HL-60/S4 (cell line): ENCODE data around the gene DNAJC11.

Experiments used
- in situ Hi-C: fragments of 300-500 bp; cut with MboI; formaldehyde crosslinking; loops from 2 replicates; pipeline ENCODE4 v1.14.3; 2022; ENCODE audit warnings: low sequenced_read_pairs

Gene DNAJC11

GRCh38 chr1:6627031-6627430 lies 74.6 kb downstream of the DNAJC11 start:
- in situ Hi-C loops: no loop called here

DNA sequence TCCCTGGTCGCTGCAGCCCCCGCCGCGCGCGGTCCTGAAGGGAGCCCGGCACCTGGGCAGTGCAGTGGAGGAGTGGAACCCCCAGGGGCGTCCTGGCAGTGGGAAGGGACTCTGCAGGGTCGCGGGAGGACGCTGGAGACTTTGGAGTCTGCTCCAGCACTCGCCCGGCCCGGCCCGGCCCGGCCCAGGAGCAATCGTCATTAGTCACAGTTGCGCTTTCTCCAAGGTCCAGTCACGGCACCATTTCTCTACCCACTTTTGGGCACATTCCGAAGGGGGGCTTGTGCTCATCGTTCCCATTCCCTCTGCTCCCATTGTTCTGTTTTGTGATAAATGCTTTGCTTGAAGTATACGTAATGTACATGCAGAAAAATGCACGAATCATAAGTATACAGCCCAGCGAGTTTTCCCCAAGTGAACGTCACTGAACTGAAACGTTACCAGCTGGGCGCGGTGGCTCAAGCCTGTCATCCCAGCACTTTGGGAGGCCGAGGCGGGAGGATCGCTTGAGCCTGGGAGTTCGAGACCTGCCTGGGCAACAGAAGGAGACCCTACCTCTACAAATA lies 75.9 kb downstream of the DNAJC11 start:
- in situ Hi-C loops: no loop called here

DNA sequence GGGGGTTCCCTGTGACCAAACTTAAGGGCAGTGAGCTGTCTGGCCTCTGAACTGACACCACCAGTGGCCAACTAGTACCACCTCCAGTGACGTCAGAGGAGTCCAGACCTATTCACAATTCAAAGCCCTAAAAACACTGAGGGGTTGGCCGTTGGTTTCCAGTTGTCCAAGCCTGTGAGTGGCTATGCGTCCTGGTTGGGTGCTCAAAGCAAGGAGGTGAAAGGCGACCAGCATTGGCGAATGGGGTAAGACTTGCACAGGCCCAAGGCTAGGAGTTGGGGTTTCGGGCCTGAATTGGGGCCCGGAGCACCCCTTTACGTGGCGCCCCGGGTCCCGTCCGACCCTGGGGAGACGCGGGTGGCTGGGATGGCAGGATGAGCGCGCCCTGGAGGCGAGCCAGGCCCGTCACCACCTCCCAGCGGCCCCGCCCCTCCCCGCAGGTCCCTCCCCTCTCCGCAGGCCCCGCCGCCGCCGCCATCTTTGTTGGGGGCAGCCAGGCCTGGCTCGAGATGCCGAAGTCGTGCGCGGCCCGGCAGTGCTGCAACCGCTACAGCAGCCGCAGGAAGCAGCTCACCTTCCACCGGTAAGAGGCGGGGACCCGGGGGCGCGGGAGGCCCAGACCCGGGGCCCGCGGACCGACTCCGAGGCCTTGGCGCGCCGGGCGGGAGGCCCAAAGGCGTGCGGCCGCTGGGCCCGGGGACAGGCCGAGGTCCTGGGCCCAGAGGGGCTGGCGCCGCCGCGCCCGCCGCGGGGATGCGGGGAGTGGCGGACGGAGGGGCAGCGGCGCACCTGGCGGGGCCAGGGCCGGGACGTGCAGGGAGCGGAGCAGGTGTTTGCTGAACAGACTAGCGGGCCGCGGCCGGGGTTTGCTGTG lies 76.7 kb downstream of the DNAJC11 start, which contains the start of gene THAP3:
TSS of gene THAP3 (plus strand) at position 159 of the 874 bp plus-strand sequence. CDS start at position 510, 351 bp downstream.
- in situ Hi-C loops: no loop called here

DNA sequence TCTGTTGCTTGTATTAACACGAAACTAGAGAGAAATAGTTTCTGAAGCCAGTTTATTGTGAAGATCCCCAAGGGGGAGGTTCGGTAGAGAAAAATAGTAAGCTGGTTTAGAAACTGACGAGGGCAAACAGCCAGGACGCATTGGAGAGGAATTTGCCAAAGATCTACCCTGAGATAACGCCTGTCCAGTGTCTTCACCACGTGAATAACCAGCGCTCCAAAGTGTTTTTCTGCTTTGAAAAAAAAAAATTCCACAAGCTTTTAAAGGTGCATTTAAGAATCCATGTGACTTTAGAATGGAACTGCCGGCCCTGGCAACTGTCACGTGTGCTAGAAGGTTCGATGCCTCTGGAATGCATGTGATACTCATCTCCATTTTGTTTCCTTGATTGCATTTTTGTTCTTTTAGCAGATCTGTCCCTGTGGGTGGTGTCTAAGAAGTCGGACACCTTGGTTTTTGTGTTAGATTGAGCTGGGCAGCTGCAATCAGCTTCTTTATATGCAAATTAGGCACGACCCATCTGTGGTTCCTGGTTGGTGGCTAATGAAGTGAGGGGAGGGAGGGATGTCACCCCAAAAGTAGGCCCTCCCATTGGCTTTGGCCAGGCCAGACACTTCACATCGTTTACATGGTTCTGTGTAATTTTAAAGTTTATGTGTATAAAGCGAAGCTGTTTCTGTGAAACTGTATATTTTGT lies 78.2 kb downstream of the DNAJC11 start:
- in situ Hi-C loops: no loop called here

DNA sequence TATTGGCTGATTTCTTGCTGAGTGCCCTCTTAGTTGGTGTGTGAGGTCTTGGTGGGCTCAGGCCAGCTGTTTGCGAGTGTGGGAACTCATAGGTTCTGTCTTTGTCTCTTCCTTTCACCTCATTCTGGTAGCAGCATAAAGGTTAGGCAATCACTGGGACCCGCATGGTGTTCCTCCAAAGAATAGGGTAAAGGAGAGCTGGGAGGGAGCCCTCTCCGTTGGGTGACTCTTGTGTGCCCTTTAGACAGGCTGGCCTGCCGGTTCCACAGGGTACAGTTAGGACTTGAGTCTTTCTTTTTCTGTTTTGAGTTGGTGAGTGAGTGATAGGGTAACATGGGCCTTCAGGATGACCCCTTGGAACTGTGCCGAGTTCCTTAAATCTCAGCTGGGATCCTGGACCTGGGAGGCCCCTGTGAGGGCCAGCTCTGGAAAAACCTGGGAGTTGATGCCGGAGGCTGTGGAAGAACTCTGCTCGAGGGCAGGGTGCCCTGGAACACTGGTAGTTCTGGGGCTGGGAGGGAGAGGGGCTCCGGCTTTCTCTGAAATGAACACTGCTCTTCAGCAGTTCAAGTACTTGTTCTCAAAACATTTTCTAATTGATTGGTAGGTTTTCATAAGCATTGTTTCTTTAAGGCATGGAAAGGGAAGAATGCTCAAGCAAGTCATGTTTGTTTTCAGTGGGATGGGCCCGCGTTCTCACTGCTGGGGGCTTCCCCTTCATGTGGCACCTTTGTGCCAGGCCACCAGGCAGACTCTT lies 79.0 kb downstream of the DNAJC11 start:
- in situ Hi-C loops: no loop called here

DNA sequence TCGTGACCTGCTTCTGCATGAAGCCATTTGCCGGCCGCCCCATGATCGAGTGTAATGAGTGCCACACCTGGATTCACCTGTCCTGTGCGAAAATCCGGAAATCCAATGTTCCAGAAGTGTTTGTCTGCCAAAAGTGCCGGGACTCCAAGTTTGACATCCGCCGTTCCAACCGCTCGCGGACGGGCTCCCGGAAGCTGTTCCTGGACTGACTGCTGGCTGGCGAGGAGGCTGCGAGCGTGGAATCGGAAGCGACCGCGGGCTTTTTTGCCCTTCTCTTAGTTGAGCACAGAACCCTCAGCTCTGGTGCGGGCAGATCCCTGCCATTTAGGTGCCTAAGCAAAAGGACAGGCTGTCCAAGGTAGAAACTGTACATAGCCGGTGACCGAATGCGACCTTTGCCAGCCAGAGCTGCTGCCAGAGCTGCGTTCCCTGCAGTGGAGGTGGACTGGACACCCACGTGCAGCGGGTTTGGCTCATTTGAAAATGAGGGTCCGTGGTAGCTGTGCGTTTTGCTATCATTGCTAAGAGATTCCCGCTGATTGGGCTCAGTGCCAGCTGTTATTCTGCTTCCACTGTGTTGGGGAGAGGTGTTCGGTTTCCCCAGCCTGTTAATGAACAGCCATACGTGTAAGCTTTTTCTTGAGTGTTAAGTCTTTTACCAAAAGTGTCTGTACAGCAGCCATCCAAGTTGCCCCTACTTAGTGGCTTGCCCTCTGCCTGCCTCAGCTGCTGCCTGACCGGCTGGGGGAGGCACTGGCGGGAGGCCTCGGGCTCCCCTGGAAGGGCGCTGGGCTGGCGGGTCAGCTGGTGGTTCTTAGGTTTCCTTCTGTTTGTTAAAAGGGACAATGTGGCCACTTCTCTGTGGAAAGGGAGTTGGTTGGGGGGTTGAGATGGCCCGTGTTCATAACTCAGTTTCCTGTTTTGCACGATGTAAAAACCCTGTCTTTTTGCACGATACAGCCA lies 79.9 kb downstream of the DNAJC11 start:
- in situ Hi-C loops: no loop called here

GRCh38 chr1:6619045-6619444 lies 82.6 kb downstream of the DNAJC11 start:
- in situ Hi-C loops: no loop called here

DNA sequence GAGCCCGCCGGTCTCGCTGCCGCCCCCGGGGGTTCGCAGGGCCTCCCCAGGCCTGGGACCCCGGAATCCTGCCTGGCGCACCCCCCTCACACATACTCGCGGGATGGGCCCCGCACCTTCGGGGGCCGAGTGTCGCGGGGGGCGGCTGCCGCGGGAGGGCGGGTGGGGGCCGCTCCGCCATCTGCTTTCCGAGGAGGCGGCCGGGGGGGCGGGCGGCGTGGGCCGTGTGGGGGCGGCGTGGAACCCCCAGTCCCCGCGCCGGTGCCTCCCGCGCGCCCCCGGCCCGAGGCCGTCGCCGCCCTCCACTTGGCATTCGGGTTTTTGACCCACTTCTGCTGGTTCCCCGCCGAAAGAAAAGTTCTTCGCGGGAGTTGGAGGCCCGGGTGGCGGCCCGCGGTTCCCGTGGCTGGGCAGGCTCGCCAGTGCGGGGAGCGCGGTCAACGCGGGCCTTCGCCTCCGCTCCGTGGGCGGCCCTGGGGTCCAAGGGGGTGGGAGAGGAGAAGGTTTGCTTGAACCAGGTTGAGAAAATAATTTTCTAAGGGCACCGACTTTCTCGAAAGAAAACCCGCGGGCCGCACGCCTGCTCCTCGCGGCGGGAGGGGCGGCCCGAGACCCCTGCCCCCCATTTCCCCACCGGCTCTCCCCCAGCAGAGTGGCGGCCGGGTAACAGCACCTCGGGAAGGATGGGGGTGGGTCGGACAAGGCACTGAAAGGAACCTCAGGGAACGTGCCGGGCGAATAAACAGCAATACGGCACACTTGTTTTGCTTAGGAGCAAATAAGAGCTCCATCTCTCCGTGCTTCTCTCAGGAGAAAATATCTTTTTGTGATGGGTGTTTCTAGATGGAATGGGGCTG lies 86.5 kb downstream of the DNAJC11 start:
- in situ Hi-C loops: no loop called here

- in situ Hi-C loops: no loop called here
Measured at GRCh38 chr1:6614019-6614928, 87.3 kb downstream of the DNAJC11 start.

GRCh38 chr1:6613361-6614018 lies 88.1 kb downstream of the DNAJC11 start, which contains the start of gene PHF13:
PHF13 (plus strand) TSS chr1:6613731; CDS start chr1:6614067, 336 bp downstream.
- in situ Hi-C loops: no loop called here

DNA sequence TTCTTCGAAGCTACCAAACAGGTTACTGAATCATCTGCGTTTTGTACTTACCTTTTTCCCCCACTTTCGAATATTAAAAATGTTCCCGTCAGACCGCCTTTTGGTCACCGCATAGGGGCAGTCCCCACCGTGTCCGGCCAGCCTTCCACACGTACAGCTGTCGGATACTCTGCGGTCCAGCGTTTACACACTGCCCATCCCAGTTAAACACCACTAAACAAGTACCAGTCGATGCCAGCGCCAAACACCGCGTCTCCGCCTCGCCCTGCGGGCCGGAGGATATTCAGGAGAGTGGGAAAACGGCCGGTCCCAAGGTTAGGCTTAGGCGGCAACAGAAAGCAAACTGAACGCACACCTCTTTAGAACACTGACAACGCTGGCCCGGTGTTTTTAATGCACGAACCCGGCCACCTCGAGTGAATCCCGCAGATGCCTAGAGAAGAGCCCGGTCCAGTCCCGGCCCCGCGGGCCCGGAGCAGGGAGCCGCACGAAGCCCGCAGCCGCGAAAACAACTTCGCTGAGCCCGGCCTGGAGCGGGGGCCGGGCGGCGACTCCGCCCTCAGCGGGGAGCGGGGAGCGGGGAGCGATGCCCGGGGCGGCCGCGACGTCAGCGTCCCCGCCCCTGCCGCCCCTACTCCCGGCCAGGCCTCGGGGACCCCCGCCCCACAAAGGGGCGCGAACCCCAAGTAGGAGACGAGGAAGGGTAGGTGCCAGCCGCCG lies 88.8 kb downstream of the DNAJC11 start:
- in situ Hi-C loops: no loop called here

DNA sequence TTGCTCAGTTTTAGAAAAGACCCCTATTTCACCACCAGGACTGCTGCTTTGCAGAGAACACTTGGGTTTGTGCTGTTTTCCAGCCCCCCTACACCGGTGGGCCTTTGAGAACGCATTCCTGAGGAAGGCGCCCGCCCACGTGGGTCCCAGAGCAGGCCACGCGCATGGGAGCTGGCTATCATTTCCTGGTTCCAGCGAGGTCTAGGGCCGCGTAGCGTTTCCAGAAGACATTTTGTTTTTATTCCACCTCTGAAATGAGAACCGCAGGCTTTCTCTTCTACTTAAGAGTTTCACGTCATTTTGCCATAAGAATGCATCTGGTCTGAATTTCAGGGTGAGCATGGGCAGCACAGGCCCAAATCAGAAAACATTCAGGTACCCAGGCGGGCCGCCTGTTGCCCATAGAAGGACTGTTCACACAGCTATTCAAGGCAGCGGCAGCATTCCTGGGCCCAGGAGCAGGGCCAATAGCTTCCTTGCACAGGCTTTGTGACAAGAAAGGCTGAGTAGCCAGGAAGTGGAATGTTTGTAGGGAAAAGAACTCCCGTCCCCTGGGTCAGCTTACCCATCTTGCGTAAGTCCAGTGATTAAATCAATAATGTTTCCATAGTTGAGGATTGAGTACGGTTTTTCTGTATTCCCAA lies 97.6 kb downstream of the DNAJC11 start:
- in situ Hi-C loops: no loop called here

DNA sequence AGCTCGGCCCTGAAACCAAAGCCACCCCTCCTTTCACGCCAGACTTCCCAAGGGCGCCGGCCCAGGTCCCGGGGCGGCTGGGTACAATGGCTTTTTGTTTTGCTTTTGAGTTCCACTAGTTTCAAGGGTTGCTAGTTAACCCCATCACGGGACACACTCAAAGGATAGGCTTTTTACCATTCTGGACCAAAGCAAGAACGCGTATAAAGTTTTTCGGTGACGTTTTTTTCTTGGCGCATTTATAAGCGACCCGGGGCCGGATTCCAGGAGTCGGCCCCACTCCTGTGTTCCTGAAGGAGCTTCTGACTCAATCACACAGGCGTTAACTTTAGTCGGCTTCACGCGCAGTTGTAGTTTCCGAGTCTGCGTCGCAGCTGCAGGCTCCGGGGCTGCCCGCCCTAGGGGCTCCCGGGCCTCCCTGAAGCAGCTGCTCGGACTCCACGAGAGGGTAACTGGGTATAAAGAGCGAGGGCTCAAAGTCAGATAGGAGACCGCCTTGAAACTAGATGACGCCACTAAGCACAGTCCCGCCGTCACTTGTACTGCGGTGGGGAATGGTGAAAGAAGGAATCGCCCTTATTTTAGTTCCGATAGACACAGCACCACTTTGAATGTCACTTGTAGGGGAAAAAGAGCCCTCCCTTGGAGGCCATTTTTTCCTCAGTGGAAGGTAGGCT lies 98.2 kb downstream of the DNAJC11 start:
- in situ Hi-C loops: no loop called here

DNA sequence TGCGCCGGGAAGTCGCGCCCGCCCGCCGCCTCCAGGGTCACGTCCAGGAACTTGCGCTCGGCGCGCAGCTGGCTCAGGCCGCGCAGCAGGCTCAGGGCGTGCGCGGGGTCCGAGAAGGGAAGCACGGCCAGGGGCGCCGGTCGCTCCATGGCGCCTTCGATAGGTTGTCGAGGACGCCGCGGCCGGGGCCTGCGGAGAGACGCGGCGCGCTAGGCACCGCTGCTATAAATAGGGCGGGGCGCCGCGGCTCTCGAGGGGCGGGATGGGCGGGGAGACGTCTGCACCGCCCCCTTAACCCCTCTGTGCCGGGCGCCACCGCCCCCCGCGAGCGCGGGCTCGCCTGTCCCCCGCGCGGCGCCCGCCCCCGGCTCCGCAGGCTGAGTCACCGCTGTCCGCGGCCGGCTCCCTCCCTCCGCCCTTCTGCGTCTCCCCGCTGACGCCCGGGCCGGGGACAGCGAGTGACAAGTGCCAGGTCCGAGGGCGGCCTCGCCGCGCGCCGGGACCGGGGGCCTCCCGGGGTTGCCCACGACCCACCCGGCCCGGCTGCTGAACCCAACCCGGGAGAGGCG lies 98.9 kb downstream of the DNAJC11 start, which contains the start of gene KLHL21:
TSS of gene KLHL21 (minus strand) at position 201 of the 569 bp plus-strand sequence. CDS start at position 149, 52 bp downstream.
- in situ Hi-C loops: no loop called here
